Endodermal cell (in vitro differentiated cells): ENCODE measurements around the gene PEX19. TPM values are rescaled to one million over a fixed set of nuclear protein-coding genes. Genes with fewer than 3 reads are reported as not detected.

ENCODE experiments used
- DNase-seq: peaks from one replicate; pipeline ENCODE4 v3.0.0-alpha.2; 2017
- H3K27ac ChIP-seq: 2 replicates; pipeline ENCODE4 v1.5.1; 2013; ENCODE audit warnings: mild to moderate bottlenecking, low read depth, low read length, moderate library complexity
- H3K27me3 ChIP-seq: 2 replicates; pipeline ENCODE4 v1.6.1; 2013; ENCODE audit warnings: mild to moderate bottlenecking, low read length, moderate library complexity; ENCODE audit not compliant: insufficient read depth, control insufficient read depth, poor library complexity, severe bottlenecking
- H3K36me3 ChIP-seq: 2 replicates; pipeline ENCODE4 v1.7.0; 2013; ENCODE audit warnings: mild to moderate bottlenecking, low read length, moderate library complexity; ENCODE audit not compliant: control insufficient read depth, insufficient read depth
- H3K4me1 ChIP-seq: one replicate; pipeline ENCODE4 v1.7.0; 2013; ENCODE audit warnings: low read length; ENCODE audit not compliant: control insufficient read depth, insufficient read depth
- H3K4me3 ChIP-seq: 2 replicates; pipeline ENCODE4 v1.5.1; 2013; ENCODE audit warnings: mild to moderate bottlenecking, low read length, moderate library complexity
- H3K9ac ChIP-seq: 2 replicates; pipeline ENCODE4 v1.6.1; 2013; ENCODE audit warnings: mild to moderate bottlenecking, low read length, moderate library complexity; ENCODE audit not compliant: poor library complexity, severe bottlenecking; ENCODE audit errors: extremely low read depth
- H3K9me3 ChIP-seq: 2 replicates; pipeline ENCODE4 v1.6.1; 2013; ENCODE audit warnings: mild to moderate bottlenecking, low read length, moderate library complexity; ENCODE audit not compliant: control insufficient read depth
- H3K27ac Mint-ChIP-seq: 2 replicates; pipeline ENCODE4 v1.8.0; 2020; ENCODE audit warnings: mixed read lengths
- H3K27me3 Mint-ChIP-seq: 2 replicates; pipeline ENCODE4 v1.8.0; 2021; ENCODE audit warnings: mild to moderate bottlenecking, mixed read lengths; ENCODE audit not compliant: insufficient read depth
- H3K36me3 Mint-ChIP-seq: 2 replicates; pipeline ENCODE4 v1.8.0; 2020; ENCODE audit warnings: low read depth, mixed read lengths
- H3K4me1 Mint-ChIP-seq: 2 replicates; pipeline ENCODE4 v1.8.0; 2020; ENCODE audit warnings: mixed read lengths
- H3K4me3 Mint-ChIP-seq: 2 replicates; pipeline ENCODE4 v1.8.0; 2020; ENCODE audit warnings: mild to moderate bottlenecking, moderate library complexity, mixed read lengths
- H3K9me3 Mint-ChIP-seq: 2 replicates; pipeline ENCODE4 v1.8.0; 2020; ENCODE audit warnings: mild to moderate bottlenecking, mixed read lengths
- CTCF ChIP-seq: fragments of 200-600 bp; sonication (generic); conservative IDR thresholded peaks from 2 replicates; pipeline ENCODE4 v1.5.0; 2021; ENCODE audit warnings: antibody characterized with exemption, mild to moderate bottlenecking
- WGBS, 2 experiments: methylation state at CpG; one replicate each; pipeline versions ENCODE4 v1.1.5 to v1.1.7; 2013; ENCODE audit warnings: missing lambda C conversion rate in 2 of 2, mixed read lengths in 1 of 2; ENCODE audit not compliant: insufficient coverage in 1 of 2, insufficient read length in 1 of 2; 5-methylcytosine and 5-hydroxymethylcytosine counted together
- total RNA-seq, 2 donors: library from RNA; stranded (reverse); fragmentation: NEBNext Ultra II Directional in 1 of 2; extraction: Animal tissue kit (Norgen Biotek cat#: 25700) in 1 of 2; gene quantifications; 2 replicates in 1 of 2; 3 replicates in 1 of 2; pipeline ENCODE4 v1.2.1, GENCODE V29; 2021

PEX19 gene
- total RNA-seq, 2 donors from 2014 or later, result 94.7 to 102 TPM

GRCh38 chr1:160277330-160277729, 7.6 kb downstream of the PEX19 start:
- Histone ChIP-seq H3K27ac (no peak overlapping the region), H3K9me3 (no peaks in the 10 kb centered on the region), H3K36me3 (peaks cover 62% of the 10 kb centered on the region), H3K4me1 (no peaks in the 10 kb centered on the region), H3K27me3 (no peaks in the 10 kb centered on the region), H3K9ac (no peak overlapping the region), H3K4me3 (no peak overlapping the region)
- TF ChIP-seq CTCF, result no peak
- DNase-seq, result no peak
- H3K4me3 Mint-ChIP-seq, result no peak overlapping the region
- 90 to 100% methylated on average over 2 of the region's 2 CpGs for WGBS, 2 experiments
- H3K9me3 Mint-ChIP-seq, result no peaks in the 10 kb centered on the region
- H3K36me3 Mint-ChIP-seq, result peaks cover 43% of the 10 kb centered on the region
- no peaks in the 10 kb centered on the region for H3K27me3 Mint-ChIP-seq
- no peaks in the 10 kb centered on the region for H3K4me1 Mint-ChIP-seq
- H3K27ac Mint-ChIP-seq, result no peak overlapping the region

- no peak for DNase-seq
- Histone ChIP-seq H3K4me1 (no peaks in the 10 kb centered on the region), H3K9me3 (no peaks in the 10 kb centered on the region), H3K36me3 (peaks cover 6% of the 10 kb centered on the region), H3K27me3 (no peaks in the 10 kb centered on the region), H3K4me3 (no peak overlapping the region), H3K27ac (no peak overlapping the region), H3K9ac (no peak overlapping the region)
- no peak overlapping the region for H3K4me3 Mint-ChIP-seq
- 80% methylated on average over 1 of the region's 1 CpG; no CpG with 5 or more reads in 1 of the 2 experiments for WGBS, 2 experiments
- H3K9me3 Mint-ChIP-seq, result no peaks in the 10 kb centered on the region
- H3K27ac Mint-ChIP-seq, result no peak overlapping the region
- peaks cover 11% of the 10 kb centered on the region for H3K27me3 Mint-ChIP-seq
- no peaks in the 10 kb centered on the region for H3K4me1 Mint-ChIP-seq
- no peak for TF ChIP-seq CTCF
- no peaks in the 10 kb centered on the region for H3K36me3 Mint-ChIP-seq
Measured at GRCh38 chr1:160271025-160271424, 13.9 kb downstream of the PEX19 start.

GRCh38 chr1:160267284-160267991, 17.5 kb downstream of the PEX19 start:
- H3K27ac Mint-ChIP-seq, result no peak overlapping the region
- 80 to 83% methylated on average over 6 to 10 of the region's 10 CpGs for WGBS, 2 experiments

More at GRCh38 chr1:160267284-160267991, 17.5 kb downstream of the PEX19 start:
- DNase-seq, result no peak
- H3K36me3 ChIP-seq, result no peaks in the 10 kb centered on the region
- H3K36me3 Mint-ChIP-seq, result no peaks in the 10 kb centered on the region
- H3K4me3 Mint-ChIP-seq, result no peak overlapping the region
- no peaks in the 10 kb centered on the region for H3K27me3 ChIP-seq
- H3K27me3 Mint-ChIP-seq, result peaks cover 11% of the 10 kb centered on the region
- no peak for TF ChIP-seq CTCF
- no peak overlapping the region for H3K27ac ChIP-seq
- H3K4me1 Mint-ChIP-seq, result peaks cover 3% of the 10 kb centered on the region
- no peaks in the 10 kb centered on the region for H3K9me3 Mint-ChIP-seq
- H3K4me3 ChIP-seq, result no peak overlapping the region
- no peaks in the 10 kb centered on the region for H3K4me1 ChIP-seq
- no peaks in the 10 kb centered on the region for H3K9me3 ChIP-seq
- H3K9ac ChIP-seq, result no peak overlapping the region
